Right lobe of liver (tissue), 6 donors: ENCODE measurements around the gene SUSD1. TPM values are rescaled to one million over a fixed set of nuclear protein-coding genes. Genes with fewer than 3 reads are reported as not detected.

Source experiments
- ATAC-seq, 4 donors: fragments of 200-7000 bp; cut with Tn5 transposase; one replicate each; pipeline ENCODE4 v1.9.1; 2020; ENCODE audit warnings: mild to moderate bottlenecking in 4 of 4, moderate library complexity in 4 of 4
- DNase-seq, 3 donors: peaks; one replicate each; pipeline ENCODE4 v3.0.0-alpha.2; 2020
- H3K27ac ChIP-seq, 3 donors: fragments of 200-600 bp; one replicate each; pipeline ENCODE4 v1.8.0; 2022
- H3K27me3 ChIP-seq, 2 donors: fragments of 200-600 bp; one replicate each; pipeline ENCODE4 v1.8.0; 2022
- H3K36me3 ChIP-seq, 4 donors: fragments of 200-600 bp; sonication (generic) in 1 of 4; one replicate each; pipeline versions ENCODE4 v1.5.1 to v1.8.0; 2017 to 2022; ENCODE audit warnings: control low read depth in 1 of 4
- H3K4me1 ChIP-seq, 4 donors: fragments of 200-600 bp; sonication (generic) in 1 of 4; one replicate each; pipeline versions ENCODE4 v1.5.1 to v1.8.0; 2017 to 2022; ENCODE audit warnings: control low read depth in 1 of 4
- H3K4me3 ChIP-seq, 3 donors: fragments of 200-600 bp; one replicate each; pipeline ENCODE4 v1.8.0; 2022
- H3K9me3 ChIP-seq, 4 donors: fragments of 200-600 bp; sonication (generic) in 1 of 4; one replicate each; pipeline versions ENCODE4 v1.5.1 to v1.8.0; 2017 to 2022; ENCODE audit warnings: control low read depth in 1 of 4
- CTCF ChIP-seq, 4 donors: fragments of 200-600 bp in 3 of 4; fragments of 450-650 bp in 1 of 4; IDR thresholded peaks; one replicate each; pipeline versions ENCODE4 v1.5.1 to v1.8.0; 2016 to 2022; ENCODE audit warnings: antibody characterized with exemption in 4 of 4, mild to moderate bottlenecking in 2 of 4
- POLR2A ChIP-seq: fragments of 450-650 bp; IDR thresholded peaks from one replicate; pipeline ENCODE4 v1.6.1; 2017; ENCODE audit warnings: antibody characterized with exemption, mild to moderate bottlenecking
- WGBS: methylation state at CpG from one replicate; pipeline ENCODE4 v1.1.6; 2018; ENCODE audit warnings: low coverage, low lambda C conversion rate; ENCODE audit not compliant: insufficient coverage; ENCODE audit errors: missing lambda C conversion rate; 5-methylcytosine and 5-hydroxymethylcytosine counted together
- intact Hi-C, 2 donors: fragments of 100-400 bp; cut with DNase I; formaldehyde crosslinking; loops; one replicate each; pipeline versions ENCODE4 v1.11.2 to v1.14.1; 2022
- total RNA-seq, 6 experiments: library from RNA; depleted of rRNA in 2 of 6; stranded (reverse); fragments of >200 nt in 2 of 6; fragmentation: NEBNext Ultra II Directional in 3 of 6; extraction: Animal tissue kit (Norgen Biotek cat#: 25700) in 3 of 6; gene quantifications; one replicate each; pipeline versions ENCODE4 v1.1.0 to v1.2.4, GENCODE V29; 2016 to 2023
- donor health status: DM: no; HTN: yes; CAD: no.
- donor health status: DM: no; HTN: no; CAD: no.
- donor health status: DM: no; HTN: no; CAD: no.
- donor health status: DM: no; HTN: yes; CAD: no.
- donor health status: DM: no; HTN: yes; CAD: no.

Gene SUSD1
- total RNA-seq, 6 experiments from 2014 or later: 2.7 to 7.2 (median 3.9) TPM

- intact Hi-C loops: no loop called here
- TF ChIP-seq POLR2A (no peak), CTCF (IDR thresholded peaks at IDR 0.05) (no peak)
- DNase-seq: no peak
These were observed 130.2 kb downstream of the SUSD1 start for GRCh38 chr9:112044881-112045280.

DNA sequence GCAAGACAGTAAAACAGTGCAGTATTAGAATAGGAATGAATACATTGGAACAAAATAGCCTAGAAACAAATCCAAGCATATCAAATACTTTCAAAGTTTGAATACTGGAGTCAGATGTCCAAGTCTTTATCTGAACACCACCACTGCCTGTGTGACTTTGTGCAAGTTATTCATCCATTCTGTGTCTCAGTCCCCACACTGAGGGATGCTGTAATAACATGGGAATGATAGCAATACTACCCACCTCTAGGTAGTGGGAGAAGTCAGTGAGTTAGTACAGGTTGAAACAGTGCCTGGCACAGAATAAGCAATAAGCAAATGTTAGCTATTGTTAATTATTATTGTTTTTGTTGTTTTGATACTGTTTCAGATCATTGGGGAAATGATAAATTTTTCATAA lies 130.9 kb downstream of the SUSD1 start:
- ATAC-seq (no peak), DNase-seq (no peak)
- intact Hi-C loops: no loop called here
- Histone ChIP-seq H3K36me3 (no peaks in the 10 kb centered on the region), H3K27ac (no peak overlapping the region), H3K4me1 (peaks cover 0 to 3% (median 0%) of the 10 kb centered on the region in 4 donors), H3K27me3 (no peaks in the 10 kb centered on the region), H3K4me3 (no peak overlapping the region), H3K9me3 (no peaks in the 10 kb centered on the region)
- TF ChIP-seq POLR2A (no peak), CTCF (IDR thresholded peaks at IDR 0.05) (no peak)

More at GRCh38 chr9:112044881-112045280, 130.2 kb downstream of the SUSD1 start:
- WGBS: 95% methylated on average over 4 of the region's 4 CpGs
- ATAC-seq: no peak
- Histone ChIP-seq H3K36me3 (no peaks in the 10 kb centered on the region), H3K27ac (no peak overlapping the region), H3K4me3 (no peak overlapping the region), H3K9me3 (no peaks in the 10 kb centered on the region), H3K27me3 (no peaks in the 10 kb centered on the region), H3K4me1 (peaks cover 0 to 10% (median 3%) of the 10 kb centered on the region in 4 donors)

DNA sequence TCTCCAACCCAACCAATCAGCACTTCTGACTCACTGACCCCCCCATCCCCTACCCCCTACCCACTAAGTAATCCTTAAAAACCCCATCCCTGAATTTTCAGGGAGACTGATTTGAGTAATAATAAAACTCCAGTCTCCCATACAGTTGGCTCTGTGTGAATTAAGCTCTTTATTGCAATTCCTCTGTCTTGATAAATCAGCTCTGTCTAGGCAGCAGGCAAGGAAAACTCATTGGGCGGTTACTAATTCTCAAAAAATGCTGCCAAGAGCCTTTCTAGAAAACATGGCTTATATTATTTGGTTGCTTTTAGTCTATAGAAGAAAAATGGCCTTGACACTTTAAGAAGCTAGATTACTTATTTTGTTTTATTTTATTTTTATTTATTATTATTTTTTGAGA lies 131.7 kb downstream of the SUSD1 start:
- no peak for TF ChIP-seq CTCF (IDR thresholded peaks at IDR 0.05)
- no peak for TF ChIP-seq POLR2A
- WGBS: 92% methylated on average over 1 of the region's 1 CpG
- Histone ChIP-seq H3K27me3 (no peaks in the 10 kb centered on the region), H3K4me1 (no peaks in the 10 kb centered on the region), H3K9me3 (no peaks in the 10 kb centered on the region), H3K4me3 (no peak overlapping the region), H3K36me3 (no peaks in the 10 kb centered on the region), H3K27ac (no peak overlapping the region)
- intact Hi-C loops: no loop called here
- ATAC-seq (no peak), DNase-seq (no peak)

- 87% methylated on average over 5 of the region's 5 CpGs for WGBS
These were observed 132.3 kb downstream of the SUSD1 start for GRCh38 chr9:112042769-112043168.

More at GRCh38 chr9:112042769-112043168, 132.3 kb downstream of the SUSD1 start:
- intact Hi-C loops: no loop called here
- H3K27ac ChIP-seq: no peak overlapping the region
- TF ChIP-seq POLR2A (no peak), CTCF (IDR thresholded peaks at IDR 0.05) (no peak)
- H3K9me3 ChIP-seq: no peaks in the 10 kb centered on the region
- ATAC-seq (no peak), DNase-seq (no peak)
- H3K4me3 ChIP-seq: no peak overlapping the region
- no peaks in the 10 kb centered on the region for H3K36me3 ChIP-seq
- no peaks in the 10 kb centered on the region for H3K27me3 ChIP-seq
- H3K4me1 ChIP-seq: no peaks in the 10 kb centered on the region
